GM12878 (cell line): Measurements from ENCODE around the gene ZSCAN5C.

Experiments
- BRCA1 ChIP-seq: IDR thresholded peaks from 2 replicates; pipeline ENCODE4 v1.6.1; 2011; ENCODE audit warnings: low read depth, low read length, improper control_type of control experiment
- CBX3 ChIP-seq: fragments of 200-600 bp; sonication (generic); IDR thresholded peaks from 2 replicates; pipeline ENCODE4 v1.6.1; 2016; ENCODE audit warnings: low read depth, borderline replicate concordance
- EP300 ChIP-seq, 2 experiments: fragments of 150-350 bp in 1 of 2; IDR thresholded peaks; 2 replicates each; pipeline ENCODE4 v1.6.1; 2011 to 2012; ENCODE audit warnings: low read depth in 2 of 2, low read length in 2 of 2, borderline replicate concordance in 1 of 2, improper control_type of control experiment in 1 of 2, inconsistent platforms in 1 of 2; ENCODE audit not compliant: control insufficient read depth in 1 of 2
- POLR2A ChIP-seq: IDR thresholded peaks from 2 replicates; pipeline ENCODE4 v1.6.1; 2011; ENCODE audit warnings: low read depth, mild to moderate bottlenecking, low read length
- POLR2AphosphoS5 ChIP-seq: IDR thresholded peaks from 2 replicates; pipeline ENCODE4 v1.6.1; 2011; ENCODE audit warnings: mild to moderate bottlenecking, low read length, inconsistent platforms
- TAF1 ChIP-seq: IDR thresholded peaks from 2 replicates; pipeline ENCODE4 v1.6.1; 2011; ENCODE audit warnings: mild to moderate bottlenecking, low read depth, low read length, borderline replicate concordance
- TF ChIP-seq, protein P1 (sequence below): IDR thresholded peaks from 2 replicates; pipeline ENCODE4 v1.6.1; 2012; ENCODE audit warnings: mild to moderate bottlenecking, low read depth, low read length
- TF ChIP-seq, protein P2 (sequence below): IDR thresholded peaks from 2 replicates; pipeline ENCODE4 v1.6.1; 2011; ENCODE audit warnings: mild to moderate bottlenecking, low read depth, low read length, moderate library complexity; ENCODE audit not compliant: insufficient replicate concordance
- TF ChIP-seq, protein P3 (sequence below), 3 experiments: IDR thresholded peaks in 2 of 3; conservative IDR thresholded peaks in 1 of 3; 2 replicates each; pipeline ENCODE4 v1.5.1; 2011; ENCODE audit warnings: low read depth in 3 of 3, low read length in 3 of 3, mild to moderate bottlenecking in 3 of 3, control low read depth in 2 of 3, moderate library complexity in 2 of 3, inconsistent platforms in 1 of 3, mixed read lengths in 1 of 3; ENCODE audit not compliant: control insufficient read depth in 2 of 3, insufficient read depth in 1 of 3; ENCODE audit errors: extremely low read depth in 1 of 3
- TF ChIP-seq, protein P4 (sequence below): IDR thresholded peaks from 2 replicates; pipeline ENCODE4 v1.6.1; 2011; ENCODE audit warnings: low read depth, mild to moderate bottlenecking, low read length, moderate library complexity, borderline replicate concordance; ENCODE audit errors: extremely low read depth

DNA sequence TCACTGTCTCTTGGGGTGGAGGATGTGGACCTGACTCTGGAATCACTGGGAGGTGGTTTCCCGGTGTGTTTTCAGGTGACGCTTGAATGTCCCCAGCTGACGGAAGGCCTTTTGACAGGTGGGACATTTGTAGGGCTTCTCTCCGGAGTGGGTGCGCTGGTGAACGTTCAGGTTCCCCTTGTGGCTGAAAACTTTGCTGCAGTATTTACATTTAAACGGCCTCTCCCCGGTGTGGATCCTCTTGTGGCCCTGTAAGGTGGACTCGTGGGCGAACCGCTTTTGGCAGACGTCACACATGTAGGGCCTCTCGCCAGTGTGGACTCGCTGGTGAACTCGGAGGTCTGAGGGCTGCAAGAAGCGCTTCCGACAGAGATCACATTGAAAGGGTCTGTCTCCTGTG is 12.3 kb upstream of the ZSCAN5C start:
- no peak for TF ChIP-seq TAF1
- no peak for TF ChIP-seq POLR2AphosphoS5
- TF ChIP-seq, protein P1, sequence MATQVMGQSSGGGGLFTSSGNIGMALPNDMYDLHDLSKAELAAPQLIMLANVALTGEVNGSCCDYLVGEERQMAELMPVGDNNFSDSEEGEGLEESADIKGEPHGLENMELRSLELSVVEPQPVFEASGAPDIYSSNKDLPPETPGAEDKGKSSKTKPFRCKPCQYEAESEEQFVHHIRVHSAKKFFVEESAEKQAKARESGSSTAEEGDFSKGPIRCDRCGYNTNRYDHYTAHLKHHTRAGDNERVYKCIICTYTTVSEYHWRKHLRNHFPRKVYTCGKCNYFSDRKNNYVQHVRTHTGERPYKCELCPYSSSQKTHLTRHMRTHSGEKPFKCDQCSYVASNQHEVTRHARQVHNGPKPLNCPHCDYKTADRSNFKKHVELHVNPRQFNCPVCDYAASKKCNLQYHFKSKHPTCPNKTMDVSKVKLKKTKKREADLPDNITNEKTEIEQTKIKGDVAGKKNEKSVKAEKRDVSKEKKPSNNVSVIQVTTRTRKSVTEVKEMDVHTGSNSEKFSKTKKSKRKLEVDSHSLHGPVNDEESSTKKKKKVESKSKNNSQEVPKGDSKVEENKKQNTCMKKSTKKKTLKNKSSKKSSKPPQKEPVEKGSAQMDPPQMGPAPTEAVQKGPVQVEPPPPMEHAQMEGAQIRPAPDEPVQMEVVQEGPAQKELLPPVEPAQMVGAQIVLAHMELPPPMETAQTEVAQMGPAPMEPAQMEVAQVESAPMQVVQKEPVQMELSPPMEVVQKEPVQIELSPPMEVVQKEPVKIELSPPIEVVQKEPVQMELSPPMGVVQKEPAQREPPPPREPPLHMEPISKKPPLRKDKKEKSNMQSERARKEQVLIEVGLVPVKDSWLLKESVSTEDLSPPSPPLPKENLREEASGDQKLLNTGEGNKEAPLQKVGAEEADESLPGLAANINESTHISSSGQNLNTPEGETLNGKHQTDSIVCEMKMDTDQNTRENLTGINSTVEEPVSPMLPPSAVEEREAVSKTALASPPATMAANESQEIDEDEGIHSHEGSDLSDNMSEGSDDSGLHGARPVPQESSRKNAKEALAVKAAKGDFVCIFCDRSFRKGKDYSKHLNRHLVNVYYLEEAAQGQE, result no peak
- TF ChIP-seq, protein P2, sequence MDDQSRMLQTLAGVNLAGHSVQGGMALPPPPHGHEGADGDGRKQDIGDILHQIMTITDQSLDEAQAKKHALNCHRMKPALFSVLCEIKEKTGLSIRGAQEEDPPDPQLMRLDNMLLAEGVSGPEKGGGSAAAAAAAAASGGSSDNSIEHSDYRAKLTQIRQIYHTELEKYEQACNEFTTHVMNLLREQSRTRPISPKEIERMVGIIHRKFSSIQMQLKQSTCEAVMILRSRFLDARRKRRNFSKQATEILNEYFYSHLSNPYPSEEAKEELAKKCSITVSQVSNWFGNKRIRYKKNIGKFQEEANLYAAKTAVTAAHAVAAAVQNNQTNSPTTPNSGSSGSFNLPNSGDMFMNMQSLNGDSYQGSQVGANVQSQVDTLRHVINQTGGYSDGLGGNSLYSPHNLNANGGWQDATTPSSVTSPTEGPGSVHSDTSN, result no peak
- no peak for TF ChIP-seq BRCA1
- TF ChIP-seq, protein P3, sequence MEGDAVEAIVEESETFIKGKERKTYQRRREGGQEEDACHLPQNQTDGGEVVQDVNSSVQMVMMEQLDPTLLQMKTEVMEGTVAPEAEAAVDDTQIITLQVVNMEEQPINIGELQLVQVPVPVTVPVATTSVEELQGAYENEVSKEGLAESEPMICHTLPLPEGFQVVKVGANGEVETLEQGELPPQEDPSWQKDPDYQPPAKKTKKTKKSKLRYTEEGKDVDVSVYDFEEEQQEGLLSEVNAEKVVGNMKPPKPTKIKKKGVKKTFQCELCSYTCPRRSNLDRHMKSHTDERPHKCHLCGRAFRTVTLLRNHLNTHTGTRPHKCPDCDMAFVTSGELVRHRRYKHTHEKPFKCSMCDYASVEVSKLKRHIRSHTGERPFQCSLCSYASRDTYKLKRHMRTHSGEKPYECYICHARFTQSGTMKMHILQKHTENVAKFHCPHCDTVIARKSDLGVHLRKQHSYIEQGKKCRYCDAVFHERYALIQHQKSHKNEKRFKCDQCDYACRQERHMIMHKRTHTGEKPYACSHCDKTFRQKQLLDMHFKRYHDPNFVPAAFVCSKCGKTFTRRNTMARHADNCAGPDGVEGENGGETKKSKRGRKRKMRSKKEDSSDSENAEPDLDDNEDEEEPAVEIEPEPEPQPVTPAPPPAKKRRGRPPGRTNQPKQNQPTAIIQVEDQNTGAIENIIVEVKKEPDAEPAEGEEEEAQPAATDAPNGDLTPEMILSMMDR (IDR thresholded peaks at IDR 0.05 in 2 of 3, conservative IDR thresholded peaks at IDR 0.05 in 1 of 3; ENCODE audit: control insufficient read depth in 2 of 3, extremely low read depth in 1 of 3, insufficient read depth in 1 of 3, low read depth in 3 of 3, low read length in 3 of 3), result no peak
- TF ChIP-seq EP300 (IDR thresholded peaks at IDR 0.05; ENCODE audit: borderline replicate concordance in 1 of 2, control insufficient read depth in 1 of 2, low read depth in 2 of 2, low read length in 2 of 2), result no peak
- TF ChIP-seq POLR2A, result no peak
- TF ChIP-seq, protein P4, sequence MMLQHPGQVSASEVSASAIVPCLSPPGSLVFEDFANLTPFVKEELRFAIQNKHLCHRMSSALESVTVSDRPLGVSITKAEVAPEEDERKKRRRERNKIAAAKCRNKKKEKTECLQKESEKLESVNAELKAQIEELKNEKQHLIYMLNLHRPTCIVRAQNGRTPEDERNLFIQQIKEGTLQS, result no peak
- no peak for TF ChIP-seq CBX3
